Upper lobe of right lung (tissue), 1 donor: ENCODE measurements around the gene IL19. TPM values are rescaled to one million over a fixed set of nuclear protein-coding genes. Genes with fewer than 3 reads are reported as not detected.

Experiments
- ATAC-seq: fragments of 200-7000 bp; cut with Tn5 transposase; one replicate; pipeline ENCODE4 v1.9.1; 2020; ENCODE audit warnings: mild to moderate bottlenecking, moderate library complexity
- DNase-seq: peaks from one replicate; pipeline ENCODE4 v3.0.0-alpha.2; 2020
- H3K27ac ChIP-seq: fragments of 200-600 bp; one replicate; pipeline ENCODE4 v1.8.0; 2022
- H3K27me3 ChIP-seq: fragments of 200-600 bp; one replicate; pipeline ENCODE4 v1.8.0; 2022; ENCODE audit warnings: mild to moderate bottlenecking
- H3K36me3 ChIP-seq: fragments of 200-600 bp; one replicate; pipeline ENCODE4 v1.8.0; 2022
- H3K4me1 ChIP-seq: fragments of 200-600 bp; one replicate; pipeline ENCODE4 v1.8.0; 2022
- H3K4me3 ChIP-seq: fragments of 200-600 bp; one replicate; pipeline ENCODE4 v1.8.0; 2022; ENCODE audit warnings: mild to moderate bottlenecking
- H3K9me3 ChIP-seq: fragments of 200-600 bp; one replicate; pipeline ENCODE4 v1.8.0; 2022
- CTCF ChIP-seq: fragments of 200-600 bp; IDR thresholded peaks from one replicate; pipeline ENCODE4 v1.8.0; 2022; ENCODE audit warnings: antibody characterized with exemption
- intact Hi-C: fragments of 100-400 bp; cut with DNase I; formaldehyde crosslinking; loops from one replicate; pipeline ENCODE4 v1.11.0; 2022
- total RNA-seq: library from RNA; stranded (reverse); fragmentation: NEBNext Ultra II Directional; extraction: Animal tissue kit (Norgen Biotek cat#: 25700); gene quantifications from one replicate; pipeline ENCODE4 v1.2.1, GENCODE V29; 2021
- donor health status: DM: no; HTN: yes; CAD: no; lungs with severe emphysema.

The IL19 gene
- total RNA-seq, 1 donor from 2014 or later = not detected

GRCh38 chr1:206744683-206745082 is 25.9 kb upstream of the IL19 start:
- no peak for DNase-seq
- no peak overlapping the region for H3K27ac ChIP-seq
- ATAC-seq = peak; percentile 21
- H3K9me3 ChIP-seq = no peaks in the 10 kb centered on the region
- no peak overlapping the region for H3K4me3 ChIP-seq
- H3K27me3 ChIP-seq = no peaks in the 10 kb centered on the region
- no peaks in the 10 kb centered on the region for H3K36me3 ChIP-seq
- intact Hi-C loops = no loop called here
- TF ChIP-seq CTCF = no peak
- no peaks in the 10 kb centered on the region for H3K4me1 ChIP-seq

DNA sequence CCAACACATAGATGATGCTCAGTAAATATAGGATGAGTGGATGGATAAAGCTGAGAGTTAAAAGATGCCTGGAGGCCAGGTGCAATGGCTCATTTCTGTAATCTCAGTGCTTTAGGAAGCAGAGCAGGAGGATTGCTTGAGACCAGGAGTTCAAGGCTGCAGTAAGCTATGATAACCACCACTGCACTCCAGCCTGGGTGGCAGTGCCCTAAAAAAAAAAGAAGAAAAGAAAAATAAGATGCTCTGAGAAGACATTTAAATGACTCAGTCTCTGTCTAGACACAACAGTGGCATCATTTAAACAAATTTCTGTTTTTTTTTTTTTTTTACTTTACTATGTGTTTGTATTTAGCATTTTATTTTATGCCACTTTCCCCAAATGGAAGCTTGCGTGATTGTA is 25.3 kb upstream of the IL19 start:
- H3K27ac ChIP-seq = no peak overlapping the region
- DNase-seq = no peak
- no peaks in the 10 kb centered on the region for H3K27me3 ChIP-seq
- H3K4me3 ChIP-seq = no peak overlapping the region
- no peaks in the 10 kb centered on the region for H3K4me1 ChIP-seq
- no peaks in the 10 kb centered on the region for H3K36me3 ChIP-seq
- no peaks in the 10 kb centered on the region for H3K9me3 ChIP-seq
- ATAC-seq = no peak
- intact Hi-C loops = no loop called here
- TF ChIP-seq CTCF = no peak

DNA sequence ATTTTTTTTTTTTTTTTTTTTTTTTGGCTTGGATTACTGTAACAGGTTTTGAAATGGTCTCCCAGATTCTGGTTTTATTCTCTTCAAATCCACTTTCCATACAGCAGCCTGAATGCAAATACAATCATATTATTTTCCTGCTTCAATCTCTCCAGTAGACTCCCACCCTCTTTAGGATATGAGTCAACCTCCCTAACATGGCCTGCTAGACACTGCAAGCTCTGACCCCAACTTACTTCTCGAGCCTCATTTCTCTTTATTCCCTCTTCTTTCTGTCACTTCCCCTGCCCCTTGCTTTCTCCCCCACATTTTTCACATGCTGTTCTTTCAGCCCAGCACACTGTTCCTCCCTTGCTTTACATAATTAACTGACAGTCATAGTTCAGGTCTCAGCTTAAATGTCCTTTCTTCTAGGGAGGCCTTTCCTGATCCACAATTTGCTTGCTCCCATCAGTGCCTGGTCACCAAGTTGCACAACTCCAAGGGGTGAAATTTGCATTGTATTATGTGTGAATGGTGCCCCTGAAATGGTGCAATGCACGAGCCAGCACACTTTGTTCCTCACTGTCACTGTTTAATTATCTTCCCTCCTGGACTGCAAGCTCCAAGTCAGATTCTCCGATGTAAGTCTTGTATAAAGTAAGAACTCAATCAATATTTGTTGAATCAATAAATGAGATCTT is 22.1 kb upstream of the IL19 start:
- DNase-seq (no peak), ATAC-seq (peak; percentile 33)
- Histone ChIP-seq H3K4me1 (no peaks in the 10 kb centered on the region), H3K27me3 (no peaks in the 10 kb centered on the region), H3K9me3 (no peaks in the 10 kb centered on the region), H3K36me3 (no peaks in the 10 kb centered on the region), H3K4me3 (no peak overlapping the region), H3K27ac (no peak overlapping the region)
- intact Hi-C loops = no loop called here
- no peak for TF ChIP-seq CTCF

- Histone ChIP-seq H3K9me3 (no peaks in the 10 kb centered on the region), H3K27me3 (no peaks in the 10 kb centered on the region), H3K4me3 (no peak overlapping the region), H3K36me3 (no peaks in the 10 kb centered on the region), H3K27ac (no peak overlapping the region), H3K4me1 (no peaks in the 10 kb centered on the region)
- ATAC-seq (no peak), DNase-seq (no peak)
- TF ChIP-seq CTCF = no peak
- intact Hi-C loops = no loop called here
Observed at GRCh38 chr1:206751891-206752290, 18.7 kb upstream of the IL19 start.

- DNase-seq (no peak), ATAC-seq (no peak)
- intact Hi-C loops = no loop called here
- Histone ChIP-seq H3K4me1 (no peaks in the 10 kb centered on the region), H3K27me3 (no peaks in the 10 kb centered on the region), H3K27ac (no peak overlapping the region), H3K4me3 (no peak overlapping the region), H3K36me3 (no peaks in the 10 kb centered on the region), H3K9me3 (no peaks in the 10 kb centered on the region)
- TF ChIP-seq CTCF = no peak
Observed at GRCh38 chr1:206752481-206752880, 18.1 kb upstream of the IL19 start.

GRCh38 chr1:206753141-206753540 is 17.4 kb upstream of the IL19 start:
- intact Hi-C loops = no loop called here
- Histone ChIP-seq H3K9me3 (no peaks in the 10 kb centered on the region), H3K27ac (no peak overlapping the region), H3K4me3 (no peak overlapping the region), H3K4me1 (no peaks in the 10 kb centered on the region), H3K36me3 (no peaks in the 10 kb centered on the region), H3K27me3 (no peaks in the 10 kb centered on the region)
- DNase-seq = no peak
- no peak for ATAC-seq
- no peak for TF ChIP-seq CTCF
